Liver (tissue), 9 donors: ENCODE measurements around the gene GALR2. TPM values are rescaled to one million over a fixed set of nuclear protein-coding genes. Genes with fewer than 3 reads are reported as not detected.

Experiments
- DNase-seq: peaks from one replicate; pipeline ENCODE4 v3.0.0-alpha.2; 2017; ENCODE audit warnings: low spot score
- H3K27ac ChIP-seq, 2 donors: one replicate each; pipeline ENCODE4 v1.7.0; 2013; ENCODE audit warnings: inconsistent platforms in 2 of 2, low read length in 2 of 2, control low read depth in 1 of 2, low read depth in 1 of 2, mild to moderate bottlenecking in 1 of 2
- H3K27me3 ChIP-seq, 4 donors: one replicate each; pipeline versions ENCODE4 v1.6.1 to v1.7.0; 2013; ENCODE audit warnings: low read length in 3 of 4, inconsistent platforms in 1 of 4, mild to moderate bottlenecking in 1 of 4, moderate library complexity in 1 of 4; ENCODE audit not compliant: control insufficient read depth in 4 of 4, insufficient read depth in 4 of 4
- H3K36me3 ChIP-seq, 4 donors: one replicate each; pipeline versions ENCODE4 v1.6.1 to v1.7.0; 2013; ENCODE audit warnings: low read length in 3 of 4, mild to moderate bottlenecking in 3 of 4, low read depth in 1 of 4, moderate library complexity in 1 of 4; ENCODE audit not compliant: control insufficient read depth in 4 of 4, insufficient read depth in 3 of 4
- H3K4me1 ChIP-seq, 4 donors: one replicate each; pipeline versions ENCODE4 v1.6.1 to v1.7.0; 2013; ENCODE audit warnings: low read length in 3 of 4, mild to moderate bottlenecking in 3 of 4, moderate library complexity in 1 of 4; ENCODE audit not compliant: control insufficient read depth in 4 of 4, insufficient read depth in 4 of 4
- H3K4me3 ChIP-seq, 3 donors: one replicate each; pipeline versions ENCODE4 v1.6.1 to v1.7.0; 2013; ENCODE audit warnings: low read length in 3 of 3, control low read depth in 1 of 3, low read depth in 1 of 3, mild to moderate bottlenecking in 1 of 3
- H3K9ac ChIP-seq, 2 donors: one replicate each; pipeline ENCODE4 v1.7.0; 2013; ENCODE audit warnings: low read length in 2 of 2, mild to moderate bottlenecking in 2 of 2, moderate library complexity in 2 of 2, control low read depth in 1 of 2, low read depth in 1 of 2
- H3K9me3 ChIP-seq, 4 donors: one replicate each; pipeline versions ENCODE4 v1.6.1 to v1.7.0; 2013; ENCODE audit warnings: low read length in 3 of 4; ENCODE audit not compliant: control insufficient read depth in 4 of 4
- EGR1 ChIP-seq, 2 donors: IDR thresholded peaks; 2 replicates each; pipeline ENCODE4 v1.6.1; 2016 to 2018; ENCODE audit warnings: antibody characterized with exemption in 2 of 2, low read depth in 2 of 2
- FOXA1 ChIP-seq: IDR thresholded peaks from 2 replicates; pipeline ENCODE4 v1.6.1; 2016; ENCODE audit warnings: antibody characterized with exemption
- FOXA2 ChIP-seq: IDR thresholded peaks from 2 replicates; pipeline ENCODE4 v1.6.1; 2016; ENCODE audit warnings: antibody characterized with exemption
- GABPA ChIP-seq, 2 donors: IDR thresholded peaks in 1 of 2; conservative IDR thresholded peaks in 1 of 2; 2 replicates each; pipeline ENCODE4 v1.6.1; 2016; ENCODE audit warnings: antibody characterized with exemption in 2 of 2, mild to moderate bottlenecking in 1 of 2, moderate library complexity in 1 of 2
- HNF4A ChIP-seq, 2 donors: conservative IDR thresholded peaks; 2 replicates each; pipeline ENCODE4 v1.6.1; 2016; ENCODE audit warnings: antibody characterized with exemption in 2 of 2, mild to moderate bottlenecking in 2 of 2
- HNF4G ChIP-seq: IDR thresholded peaks from 2 replicates; pipeline ENCODE4 v1.6.1; 2016; ENCODE audit warnings: antibody characterized with exemption
- JUND ChIP-seq, 2 donors: IDR thresholded peaks; 2 replicates each; pipeline ENCODE4 v1.6.1; 2016; ENCODE audit warnings: antibody characterized with exemption in 2 of 2
- NR2F2 ChIP-seq: IDR thresholded peaks from 2 replicates; pipeline ENCODE4 v1.6.1; 2016; ENCODE audit warnings: antibody characterized with exemption
- RAD21 ChIP-seq, 2 donors: IDR thresholded peaks; 2 replicates each; pipeline ENCODE4 v1.6.1; 2016; ENCODE audit warnings: antibody characterized with exemption in 2 of 2, mild to moderate bottlenecking in 2 of 2
- RXRA ChIP-seq, 2 donors: IDR thresholded peaks; 2 replicates each; pipeline ENCODE4 v1.6.1; 2017 to 2018; ENCODE audit warnings: antibody characterized with exemption in 2 of 2, mild to moderate bottlenecking in 1 of 2
- SP1 ChIP-seq: IDR thresholded peaks from 2 replicates; pipeline ENCODE4 v1.6.1; 2018; ENCODE audit warnings: antibody characterized with exemption, mild to moderate bottlenecking
- TAF1 ChIP-seq: conservative IDR thresholded peaks from 2 replicates; pipeline ENCODE4 v1.6.1; 2016; ENCODE audit warnings: antibody characterized with exemption, mild to moderate bottlenecking
- YY1 ChIP-seq: IDR thresholded peaks from 2 replicates; pipeline ENCODE4 v1.6.1; 2016; ENCODE audit warnings: antibody characterized with exemption, mild to moderate bottlenecking
- WGBS: extraction: QIAGEN DNeasy Blood & Tissue Kit; methylation state at CpG from one replicate; pipeline ENCODE4 v1.1.7; 2013; 5-methylcytosine and 5-hydroxymethylcytosine counted together
- polyA plus RNA-seq, 2 donors: library from polyadenylated mRNA; stranded (reverse) in 1 of 2; unstranded in 1 of 2; fragments of 200-250 nt in 1 of 2; fragments of >200 nt in 1 of 2; fragmentation: Nextera tagmentation in 1 of 2; extraction: Ambion mirVana in 1 of 2; gene quantifications; one replicate each; pipeline versions ENCODE4 v1.2.1 to v1.2.3, GENCODE V29; 2013 to 2015
- total RNA-seq, 2 donors: library from RNA; depleted of rRNA; stranded (reverse); fragments of >200 nt; gene quantifications; one replicate each; pipeline ENCODE4 v1.2.3, GENCODE V29; 2014
- TF ChIP-seq, protein P1 (sequence below): IDR thresholded peaks from 2 replicates; pipeline ENCODE4 v1.6.1; 2016; ENCODE audit warnings: antibody characterized with exemption
- TF ChIP-seq, protein P2 (sequence below): IDR thresholded peaks from 2 replicates; pipeline ENCODE4 v1.6.1; 2016; ENCODE audit warnings: antibody characterized with exemption
- TF ChIP-seq, protein P3 (sequence below): IDR thresholded peaks from 2 replicates; pipeline ENCODE4 v1.6.1; 2016; ENCODE audit warnings: antibody characterized with exemption
- TF ChIP-seq, protein P4 (sequence below): IDR thresholded peaks from 2 replicates; pipeline ENCODE4 v1.6.1; 2016; ENCODE audit warnings: antibody characterized with exemption, mild to moderate bottlenecking
- TF ChIP-seq, protein P5 (sequence below): fragments of 150-350 bp; IDR thresholded peaks from 2 replicates; pipeline ENCODE4 v1.5.1; 2017; ENCODE audit warnings: improper control_type of control experiment, low read depth, low read length; ENCODE audit not compliant: missing input control
- donor health status: healthy.
- donor health status: healthy.
- donor health status: healthy.
- donor health status: healthy.
- donor health status: healthy.

The GALR2 gene
- total and polyA plus RNA-seq, 4 donors: 0.08 to 0.22 (median 0.14) TPM; not detected in 1

DNA sequence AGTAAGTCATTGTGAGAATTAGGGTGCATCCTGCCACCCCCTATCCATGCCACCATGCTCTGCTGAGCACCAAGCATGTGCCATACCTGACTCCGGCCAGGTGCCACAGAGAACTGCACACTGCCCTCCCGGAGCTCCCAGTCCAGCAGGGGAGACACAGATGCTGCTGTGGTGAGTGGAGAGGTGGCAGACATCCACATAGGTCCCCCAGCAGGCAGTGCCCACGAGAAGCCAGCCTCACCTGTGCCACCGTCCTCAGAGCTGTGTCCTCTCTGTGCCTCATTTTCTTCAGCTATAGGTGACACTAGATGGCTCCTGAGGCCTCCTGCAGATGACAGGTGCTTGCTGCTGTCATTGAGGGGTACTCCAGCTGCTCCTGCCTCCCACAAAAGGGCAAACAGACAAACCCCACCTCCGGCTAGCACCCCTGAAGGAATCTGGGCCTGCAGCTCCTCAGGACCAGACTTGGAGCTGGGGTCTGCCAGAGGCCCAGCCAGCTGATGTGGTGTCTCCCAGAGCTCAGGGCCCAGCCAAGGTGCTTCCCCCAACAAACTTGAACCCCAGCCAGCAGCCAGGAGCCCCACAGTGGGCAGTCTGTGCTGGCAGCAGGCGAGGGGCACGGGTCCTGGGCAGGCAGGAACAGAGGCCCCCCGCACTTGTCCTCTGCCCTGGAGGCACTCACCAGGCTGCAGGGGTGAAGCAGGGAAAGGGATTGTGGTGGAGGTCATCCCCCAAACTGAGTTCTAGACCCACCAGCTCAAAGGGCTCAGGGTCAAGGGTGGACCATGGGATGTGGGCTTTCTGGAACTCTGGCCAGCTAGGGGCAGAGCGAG lies 49.4 kb downstream of the GALR2 start:
- 80% methylated on average over 9 of the region's 9 CpGs for WGBS
- Histone ChIP-seq H3K4me3 (no peak overlapping the region), H3K36me3 (no peaks in the 10 kb centered on the region), H3K27ac (no peak overlapping the region), H3K4me1 (peaks cover 0 to 7% (median 5%) of the 10 kb centered on the region in 4 donors), H3K27me3 (no peaks in the 10 kb centered on the region), H3K9ac (no peak overlapping the region), H3K9me3 (no peaks in the 10 kb centered on the region)
- TF ChIP-seq, protein P1, sequence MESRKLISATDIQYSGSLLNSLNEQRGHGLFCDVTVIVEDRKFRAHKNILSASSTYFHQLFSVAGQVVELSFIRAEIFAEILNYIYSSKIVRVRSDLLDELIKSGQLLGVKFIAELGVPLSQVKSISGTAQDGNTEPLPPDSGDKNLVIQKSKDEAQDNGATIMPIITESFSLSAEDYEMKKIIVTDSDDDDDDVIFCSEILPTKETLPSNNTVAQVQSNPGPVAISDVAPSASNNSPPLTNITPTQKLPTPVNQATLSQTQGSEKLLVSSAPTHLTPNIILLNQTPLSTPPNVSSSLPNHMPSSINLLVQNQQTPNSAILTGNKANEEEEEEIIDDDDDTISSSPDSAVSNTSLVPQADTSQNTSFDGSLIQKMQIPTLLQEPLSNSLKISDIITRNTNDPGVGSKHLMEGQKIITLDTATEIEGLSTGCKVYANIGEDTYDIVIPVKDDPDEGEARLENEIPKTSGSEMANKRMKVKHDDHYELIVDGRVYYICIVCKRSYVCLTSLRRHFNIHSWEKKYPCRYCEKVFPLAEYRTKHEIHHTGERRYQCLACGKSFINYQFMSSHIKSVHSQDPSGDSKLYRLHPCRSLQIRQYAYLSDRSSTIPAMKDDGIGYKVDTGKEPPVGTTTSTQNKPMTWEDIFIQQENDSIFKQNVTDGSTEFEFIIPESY: no peak
- TF ChIP-seq, protein P2, sequence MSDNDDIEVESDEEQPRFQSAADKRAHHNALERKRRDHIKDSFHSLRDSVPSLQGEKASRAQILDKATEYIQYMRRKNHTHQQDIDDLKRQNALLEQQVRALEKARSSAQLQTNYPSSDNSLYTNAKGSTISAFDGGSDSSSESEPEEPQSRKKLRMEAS: no peak
- TF ChIP-seq, protein P3, sequence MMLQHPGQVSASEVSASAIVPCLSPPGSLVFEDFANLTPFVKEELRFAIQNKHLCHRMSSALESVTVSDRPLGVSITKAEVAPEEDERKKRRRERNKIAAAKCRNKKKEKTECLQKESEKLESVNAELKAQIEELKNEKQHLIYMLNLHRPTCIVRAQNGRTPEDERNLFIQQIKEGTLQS: no peak
- TF ChIP-seq YY1: no peak
- no peak for DNase-seq

DNA sequence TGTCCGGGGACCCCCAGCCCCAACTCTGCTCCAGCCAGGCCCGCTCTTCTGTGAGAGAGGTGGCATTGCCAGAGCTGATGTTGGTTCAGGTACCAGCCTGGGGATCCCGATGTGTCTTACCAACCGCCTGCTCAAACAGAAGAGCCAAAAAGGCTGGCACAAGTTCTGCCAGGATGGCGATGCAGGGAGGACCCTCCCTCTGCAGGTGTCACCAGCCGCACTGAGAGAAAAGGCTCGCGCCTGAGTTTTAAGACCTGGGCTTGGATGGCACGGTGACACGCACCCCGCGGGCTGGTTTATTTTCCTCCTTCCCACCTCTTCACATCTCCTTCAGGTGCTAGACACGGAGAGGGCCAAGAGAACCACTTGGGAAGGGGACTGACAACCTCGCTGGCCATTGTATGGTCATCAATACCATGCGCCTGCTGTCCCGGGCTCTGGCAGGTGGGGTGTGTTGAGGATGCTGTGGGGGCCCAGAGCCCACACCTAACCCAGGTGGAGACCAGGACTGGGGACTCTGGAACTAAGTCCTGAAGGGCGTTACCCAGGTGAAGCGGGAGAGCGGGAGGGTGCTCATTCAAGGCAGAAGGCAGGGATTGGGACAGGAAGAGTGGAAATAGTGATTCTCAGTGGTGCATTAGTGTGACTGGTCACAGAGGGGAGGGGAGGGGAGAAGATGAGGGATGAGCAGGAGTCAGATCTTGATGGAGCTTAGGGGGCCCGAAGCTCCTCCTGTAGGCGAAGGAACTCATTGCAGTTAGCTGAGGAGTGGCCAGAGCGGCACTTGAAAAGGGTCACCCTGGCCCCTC lies 50.2 kb downstream of the GALR2 start:
- DNase-seq: no peak
- 89% methylated on average over 22 of the region's 22 CpGs for WGBS
- Histone ChIP-seq H3K36me3 (no peaks in the 10 kb centered on the region), H3K9ac (no peak overlapping the region), H3K27me3 (no peaks in the 10 kb centered on the region), H3K4me3 (no peak overlapping the region), H3K27ac (no peak overlapping the region), H3K9me3 (no peaks in the 10 kb centered on the region), H3K4me1 (peaks cover 0 to 7% (median 5%) of the 10 kb centered on the region in 4 donors)
- TF ChIP-seq, protein P1: no peak
- TF ChIP-seq, protein P4, sequence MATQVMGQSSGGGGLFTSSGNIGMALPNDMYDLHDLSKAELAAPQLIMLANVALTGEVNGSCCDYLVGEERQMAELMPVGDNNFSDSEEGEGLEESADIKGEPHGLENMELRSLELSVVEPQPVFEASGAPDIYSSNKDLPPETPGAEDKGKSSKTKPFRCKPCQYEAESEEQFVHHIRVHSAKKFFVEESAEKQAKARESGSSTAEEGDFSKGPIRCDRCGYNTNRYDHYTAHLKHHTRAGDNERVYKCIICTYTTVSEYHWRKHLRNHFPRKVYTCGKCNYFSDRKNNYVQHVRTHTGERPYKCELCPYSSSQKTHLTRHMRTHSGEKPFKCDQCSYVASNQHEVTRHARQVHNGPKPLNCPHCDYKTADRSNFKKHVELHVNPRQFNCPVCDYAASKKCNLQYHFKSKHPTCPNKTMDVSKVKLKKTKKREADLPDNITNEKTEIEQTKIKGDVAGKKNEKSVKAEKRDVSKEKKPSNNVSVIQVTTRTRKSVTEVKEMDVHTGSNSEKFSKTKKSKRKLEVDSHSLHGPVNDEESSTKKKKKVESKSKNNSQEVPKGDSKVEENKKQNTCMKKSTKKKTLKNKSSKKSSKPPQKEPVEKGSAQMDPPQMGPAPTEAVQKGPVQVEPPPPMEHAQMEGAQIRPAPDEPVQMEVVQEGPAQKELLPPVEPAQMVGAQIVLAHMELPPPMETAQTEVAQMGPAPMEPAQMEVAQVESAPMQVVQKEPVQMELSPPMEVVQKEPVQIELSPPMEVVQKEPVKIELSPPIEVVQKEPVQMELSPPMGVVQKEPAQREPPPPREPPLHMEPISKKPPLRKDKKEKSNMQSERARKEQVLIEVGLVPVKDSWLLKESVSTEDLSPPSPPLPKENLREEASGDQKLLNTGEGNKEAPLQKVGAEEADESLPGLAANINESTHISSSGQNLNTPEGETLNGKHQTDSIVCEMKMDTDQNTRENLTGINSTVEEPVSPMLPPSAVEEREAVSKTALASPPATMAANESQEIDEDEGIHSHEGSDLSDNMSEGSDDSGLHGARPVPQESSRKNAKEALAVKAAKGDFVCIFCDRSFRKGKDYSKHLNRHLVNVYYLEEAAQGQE: no peak
- TF ChIP-seq SP1: no peak
- TF ChIP-seq HNF4G: no peak
- no peak for TF ChIP-seq TAF1
- no peak for TF ChIP-seq EGR1 (IDR thresholded peaks at IDR 0.05; ENCODE audit: low read depth in 2 of 2)
- TF ChIP-seq, protein P5, sequence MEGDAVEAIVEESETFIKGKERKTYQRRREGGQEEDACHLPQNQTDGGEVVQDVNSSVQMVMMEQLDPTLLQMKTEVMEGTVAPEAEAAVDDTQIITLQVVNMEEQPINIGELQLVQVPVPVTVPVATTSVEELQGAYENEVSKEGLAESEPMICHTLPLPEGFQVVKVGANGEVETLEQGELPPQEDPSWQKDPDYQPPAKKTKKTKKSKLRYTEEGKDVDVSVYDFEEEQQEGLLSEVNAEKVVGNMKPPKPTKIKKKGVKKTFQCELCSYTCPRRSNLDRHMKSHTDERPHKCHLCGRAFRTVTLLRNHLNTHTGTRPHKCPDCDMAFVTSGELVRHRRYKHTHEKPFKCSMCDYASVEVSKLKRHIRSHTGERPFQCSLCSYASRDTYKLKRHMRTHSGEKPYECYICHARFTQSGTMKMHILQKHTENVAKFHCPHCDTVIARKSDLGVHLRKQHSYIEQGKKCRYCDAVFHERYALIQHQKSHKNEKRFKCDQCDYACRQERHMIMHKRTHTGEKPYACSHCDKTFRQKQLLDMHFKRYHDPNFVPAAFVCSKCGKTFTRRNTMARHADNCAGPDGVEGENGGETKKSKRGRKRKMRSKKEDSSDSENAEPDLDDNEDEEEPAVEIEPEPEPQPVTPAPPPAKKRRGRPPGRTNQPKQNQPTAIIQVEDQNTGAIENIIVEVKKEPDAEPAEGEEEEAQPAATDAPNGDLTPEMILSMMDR: no peak
- no peak for TF ChIP-seq YY1
- no peak for TF ChIP-seq NR2F2
- no peak for TF ChIP-seq FOXA1
- TF ChIP-seq, protein P2: no peak
- no peak for TF ChIP-seq HNF4A (conservative IDR thresholded peaks at IDR 0.05)
- TF ChIP-seq JUND (IDR thresholded peaks at IDR 0.05): no peak
- TF ChIP-seq RAD21 (IDR thresholded peaks at IDR 0.05): no peak
- no peak for TF ChIP-seq RXRA (IDR thresholded peaks at IDR 0.05)
- TF ChIP-seq FOXA2: no peak
- TF ChIP-seq GABPA (IDR thresholded peaks at IDR 0.05 in 1 of 2, conservative IDR thresholded peaks at IDR 0.05 in 1 of 2): no peak
- TF ChIP-seq, protein P3: no peak
